Liver (tissue), 9 donors: ENCODE measurements around the gene KCNIP1. TPM values are rescaled to one million over a fixed set of nuclear protein-coding genes. Genes with fewer than 3 reads are reported as not detected.

ENCODE experiments used
- DNase-seq: peaks from one replicate; pipeline ENCODE4 v3.0.0-alpha.2; 2017; ENCODE audit warnings: low spot score
- H3K27ac ChIP-seq, 2 donors: one replicate each; pipeline ENCODE4 v1.7.0; 2013; ENCODE audit warnings: inconsistent platforms in 2 of 2, low read length in 2 of 2, control low read depth in 1 of 2, low read depth in 1 of 2, mild to moderate bottlenecking in 1 of 2
- H3K27me3 ChIP-seq, 4 donors: one replicate each; pipeline versions ENCODE4 v1.6.1 to v1.7.0; 2013; ENCODE audit warnings: low read length in 3 of 4, inconsistent platforms in 1 of 4, mild to moderate bottlenecking in 1 of 4, moderate library complexity in 1 of 4; ENCODE audit not compliant: control insufficient read depth in 4 of 4, insufficient read depth in 4 of 4
- H3K36me3 ChIP-seq, 4 donors: one replicate each; pipeline versions ENCODE4 v1.6.1 to v1.7.0; 2013; ENCODE audit warnings: low read length in 3 of 4, mild to moderate bottlenecking in 3 of 4, low read depth in 1 of 4, moderate library complexity in 1 of 4; ENCODE audit not compliant: control insufficient read depth in 4 of 4, insufficient read depth in 3 of 4
- H3K4me1 ChIP-seq, 4 donors: one replicate each; pipeline versions ENCODE4 v1.6.1 to v1.7.0; 2013; ENCODE audit warnings: low read length in 3 of 4, mild to moderate bottlenecking in 3 of 4, moderate library complexity in 1 of 4; ENCODE audit not compliant: control insufficient read depth in 4 of 4, insufficient read depth in 4 of 4
- H3K4me3 ChIP-seq, 3 donors: one replicate each; pipeline versions ENCODE4 v1.6.1 to v1.7.0; 2013; ENCODE audit warnings: low read length in 3 of 3, control low read depth in 1 of 3, low read depth in 1 of 3, mild to moderate bottlenecking in 1 of 3
- H3K9ac ChIP-seq, 2 donors: one replicate each; pipeline ENCODE4 v1.7.0; 2013; ENCODE audit warnings: low read length in 2 of 2, mild to moderate bottlenecking in 2 of 2, moderate library complexity in 2 of 2, control low read depth in 1 of 2, low read depth in 1 of 2
- H3K9me3 ChIP-seq, 4 donors: one replicate each; pipeline versions ENCODE4 v1.6.1 to v1.7.0; 2013; ENCODE audit warnings: low read length in 3 of 4; ENCODE audit not compliant: control insufficient read depth in 4 of 4
- CTCF ChIP-seq: fragments of 150-350 bp; IDR thresholded peaks from 2 replicates; pipeline ENCODE4 v1.5.1; 2017; ENCODE audit warnings: improper control_type of control experiment, low read depth, low read length; ENCODE audit not compliant: missing input control
- FOXA2 ChIP-seq: IDR thresholded peaks from 2 replicates; pipeline ENCODE4 v1.6.1; 2016; ENCODE audit warnings: antibody characterized with exemption
- GABPA ChIP-seq, 2 donors: IDR thresholded peaks in 1 of 2; conservative IDR thresholded peaks in 1 of 2; 2 replicates each; pipeline ENCODE4 v1.6.1; 2016; ENCODE audit warnings: antibody characterized with exemption in 2 of 2, mild to moderate bottlenecking in 1 of 2, moderate library complexity in 1 of 2
- HNF4G ChIP-seq: IDR thresholded peaks from 2 replicates; pipeline ENCODE4 v1.6.1; 2016; ENCODE audit warnings: antibody characterized with exemption
- JUND ChIP-seq, 2 donors: IDR thresholded peaks; 2 replicates each; pipeline ENCODE4 v1.6.1; 2016; ENCODE audit warnings: antibody characterized with exemption in 2 of 2
- RAD21 ChIP-seq, 2 donors: IDR thresholded peaks; 2 replicates each; pipeline ENCODE4 v1.6.1; 2016; ENCODE audit warnings: antibody characterized with exemption in 2 of 2, mild to moderate bottlenecking in 2 of 2
- SP1 ChIP-seq: IDR thresholded peaks from 2 replicates; pipeline ENCODE4 v1.6.1; 2018; ENCODE audit warnings: antibody characterized with exemption, mild to moderate bottlenecking
- TAF1 ChIP-seq: conservative IDR thresholded peaks from 2 replicates; pipeline ENCODE4 v1.6.1; 2016; ENCODE audit warnings: antibody characterized with exemption, mild to moderate bottlenecking
- YY1 ChIP-seq: IDR thresholded peaks from 2 replicates; pipeline ENCODE4 v1.6.1; 2016; ENCODE audit warnings: antibody characterized with exemption, mild to moderate bottlenecking
- WGBS: extraction: QIAGEN DNeasy Blood & Tissue Kit; methylation state at CpG from one replicate; pipeline ENCODE4 v1.1.7; 2013; 5-methylcytosine and 5-hydroxymethylcytosine counted together
- polyA plus RNA-seq, 2 donors: library from polyadenylated mRNA; stranded (reverse) in 1 of 2; unstranded in 1 of 2; fragments of 200-250 nt in 1 of 2; fragments of >200 nt in 1 of 2; fragmentation: Nextera tagmentation in 1 of 2; extraction: Ambion mirVana in 1 of 2; gene quantifications; one replicate each; pipeline versions ENCODE4 v1.2.1 to v1.2.3, GENCODE V29; 2013 to 2015
- total RNA-seq, 2 donors: library from RNA; depleted of rRNA; stranded (reverse); fragments of >200 nt; gene quantifications; one replicate each; pipeline ENCODE4 v1.2.3, GENCODE V29; 2014
- TF ChIP-seq, protein P1 (sequence below): IDR thresholded peaks from 2 replicates; pipeline ENCODE4 v1.6.1; 2016; ENCODE audit warnings: antibody characterized with exemption
- donor health status: healthy.
- donor health status: healthy.
- donor health status: healthy.
- donor health status: healthy.
- donor health status: healthy.

KCNIP1 gene
- total and polyA plus RNA-seq, 4 donors = 0.08 to 0.23 TPM; not detected in 2

DNA sequence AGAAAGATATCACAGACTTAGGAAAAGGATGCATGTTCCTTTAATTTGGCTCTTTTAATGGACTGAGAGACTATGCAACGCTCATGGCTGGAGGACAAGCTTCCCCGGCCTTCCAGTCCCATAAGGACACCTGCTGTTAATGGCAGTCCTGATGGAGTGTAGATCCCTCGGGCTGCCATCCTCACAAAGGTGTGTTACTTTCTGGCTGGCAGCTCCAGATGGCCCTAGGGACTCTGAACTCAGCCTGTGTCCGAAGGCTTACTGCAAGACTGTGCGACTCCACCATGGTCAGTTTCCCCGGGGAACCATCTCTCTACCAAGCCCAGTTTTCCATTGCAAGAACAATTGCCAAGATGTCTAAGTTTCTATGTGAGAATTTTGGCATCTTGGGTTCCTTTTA, 25.5 kb upstream of the KCNIP1 start:
- H3K9ac ChIP-seq = no peak overlapping the region
- no peaks in the 10 kb centered on the region for H3K36me3 ChIP-seq
- H3K27ac ChIP-seq = no peak overlapping the region
- peaks cover 0 to 2% (median 0%) of the 10 kb centered on the region in 4 donors for H3K9me3 ChIP-seq
- DNase-seq = no peak
- H3K4me1 ChIP-seq = no peaks in the 10 kb centered on the region
- 88% methylated on average over 6 of the region's 6 CpGs for WGBS
- no peak overlapping the region for H3K4me3 ChIP-seq
- TF ChIP-seq RAD21 (IDR thresholded peaks at IDR 0.05) (no peak), JUND (IDR thresholded peaks at IDR 0.05) (no peak), FOXA2 (no peak), YY1 (no peak)
- peaks cover 0 to 4% (median 0%) of the 10 kb centered on the region in 4 donors for H3K27me3 ChIP-seq

GRCh38 chr5:170479484-170479883, 24.3 kb upstream of the KCNIP1 start:
- Histone ChIP-seq H3K27me3 (peaks cover 0 to 4% (median 0%) of the 10 kb centered on the region in 4 donors), H3K36me3 (no peaks in the 10 kb centered on the region), H3K9ac (no peak overlapping the region), H3K4me1 (no peaks in the 10 kb centered on the region), H3K4me3 (no peak overlapping the region), H3K27ac (no peak overlapping the region), H3K9me3 (peaks cover 0 to 2% (median 0%) of the 10 kb centered on the region in 4 donors)
- 37% methylated on average over 4 of the region's 4 CpGs for WGBS
- peak in 1 of 2 donors; percentile 8 for TF ChIP-seq RAD21 (IDR thresholded peaks at IDR 0.05)
- no peak for TF ChIP-seq TAF1
- DNase-seq = peak; percentile 10

GRCh38 chr5:170480260-170480659, 23.6 kb upstream of the KCNIP1 start:
- Histone ChIP-seq H3K4me1 (no peaks in the 10 kb centered on the region), H3K4me3 (no peak overlapping the region), H3K27me3 (peaks cover 0 to 4% (median 0%) of the 10 kb centered on the region in 4 donors), H3K36me3 (no peaks in the 10 kb centered on the region), H3K27ac (no peak overlapping the region), H3K9ac (no peak overlapping the region), H3K9me3 (no peaks in the 10 kb centered on the region)
- 88% methylated on average over 5 of the region's 5 CpGs for WGBS
- no peak for DNase-seq
- TF ChIP-seq GABPA (IDR thresholded peaks at IDR 0.05 in 1 of 2, conservative IDR thresholded peaks at IDR 0.05 in 1 of 2) = no peak
- no peak for TF ChIP-seq SP1
- no peak for TF ChIP-seq HNF4G
- TF ChIP-seq CTCF = no peak

DNA sequence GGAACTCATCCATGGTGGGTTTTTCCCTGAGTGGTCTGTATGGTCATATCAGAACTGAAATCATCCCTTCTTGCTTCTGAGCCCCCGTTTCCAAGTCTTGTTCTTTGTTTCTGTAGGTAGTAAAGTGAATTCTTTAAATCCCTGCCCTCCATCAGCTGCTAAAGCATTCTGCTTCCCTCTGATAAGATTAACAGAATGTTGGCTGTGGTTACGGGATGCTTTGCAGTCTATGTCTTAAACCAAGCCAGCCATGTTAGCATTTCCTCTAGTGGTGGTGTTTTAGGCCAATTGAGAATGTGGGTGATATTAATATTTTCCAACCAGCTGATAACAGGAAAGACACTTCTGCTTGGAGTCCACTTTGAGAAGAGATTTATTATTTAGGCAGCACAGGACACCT, 22.0 kb upstream of the KCNIP1 start:
- no peak overlapping the region for H3K4me3 ChIP-seq
- WGBS = 59% methylated on average over 2 of the region's 2 CpGs
- H3K4me1 ChIP-seq = no peaks in the 10 kb centered on the region
- no peaks in the 10 kb centered on the region for H3K36me3 ChIP-seq
- TF ChIP-seq, protein P1, sequence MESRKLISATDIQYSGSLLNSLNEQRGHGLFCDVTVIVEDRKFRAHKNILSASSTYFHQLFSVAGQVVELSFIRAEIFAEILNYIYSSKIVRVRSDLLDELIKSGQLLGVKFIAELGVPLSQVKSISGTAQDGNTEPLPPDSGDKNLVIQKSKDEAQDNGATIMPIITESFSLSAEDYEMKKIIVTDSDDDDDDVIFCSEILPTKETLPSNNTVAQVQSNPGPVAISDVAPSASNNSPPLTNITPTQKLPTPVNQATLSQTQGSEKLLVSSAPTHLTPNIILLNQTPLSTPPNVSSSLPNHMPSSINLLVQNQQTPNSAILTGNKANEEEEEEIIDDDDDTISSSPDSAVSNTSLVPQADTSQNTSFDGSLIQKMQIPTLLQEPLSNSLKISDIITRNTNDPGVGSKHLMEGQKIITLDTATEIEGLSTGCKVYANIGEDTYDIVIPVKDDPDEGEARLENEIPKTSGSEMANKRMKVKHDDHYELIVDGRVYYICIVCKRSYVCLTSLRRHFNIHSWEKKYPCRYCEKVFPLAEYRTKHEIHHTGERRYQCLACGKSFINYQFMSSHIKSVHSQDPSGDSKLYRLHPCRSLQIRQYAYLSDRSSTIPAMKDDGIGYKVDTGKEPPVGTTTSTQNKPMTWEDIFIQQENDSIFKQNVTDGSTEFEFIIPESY = no peak
- peaks cover 0 to 4% (median 0%) of the 10 kb centered on the region in 4 donors for H3K27me3 ChIP-seq
- H3K27ac ChIP-seq = no peak overlapping the region
- DNase-seq = peak; percentile 2
- no peak overlapping the region for H3K9ac ChIP-seq
- no peaks in the 10 kb centered on the region for H3K9me3 ChIP-seq
